NAMALWA (cell line): ENCODE results near the gene KCNG2.
A peak's percentile ranks its signal among the peaks of the same experiment; 100 is the strongest.
"Not testable (repeated sequence)": the region's sequence is repeated elsewhere in the genome, so short reads cannot be mapped to it uniquely, and the experiment has no call there.

Source experiments
- DNase-seq: peaks from one replicate; pipeline ENCODE4 v3.0.0-alpha.2; 2015; ENCODE audit warnings: low spot score

Gene KCNG2

GRCh38 chr18:79853993-79854364 lies 56.2 kb downstream of the KCNG2 start:
- no peak for DNase-seq

DNA sequence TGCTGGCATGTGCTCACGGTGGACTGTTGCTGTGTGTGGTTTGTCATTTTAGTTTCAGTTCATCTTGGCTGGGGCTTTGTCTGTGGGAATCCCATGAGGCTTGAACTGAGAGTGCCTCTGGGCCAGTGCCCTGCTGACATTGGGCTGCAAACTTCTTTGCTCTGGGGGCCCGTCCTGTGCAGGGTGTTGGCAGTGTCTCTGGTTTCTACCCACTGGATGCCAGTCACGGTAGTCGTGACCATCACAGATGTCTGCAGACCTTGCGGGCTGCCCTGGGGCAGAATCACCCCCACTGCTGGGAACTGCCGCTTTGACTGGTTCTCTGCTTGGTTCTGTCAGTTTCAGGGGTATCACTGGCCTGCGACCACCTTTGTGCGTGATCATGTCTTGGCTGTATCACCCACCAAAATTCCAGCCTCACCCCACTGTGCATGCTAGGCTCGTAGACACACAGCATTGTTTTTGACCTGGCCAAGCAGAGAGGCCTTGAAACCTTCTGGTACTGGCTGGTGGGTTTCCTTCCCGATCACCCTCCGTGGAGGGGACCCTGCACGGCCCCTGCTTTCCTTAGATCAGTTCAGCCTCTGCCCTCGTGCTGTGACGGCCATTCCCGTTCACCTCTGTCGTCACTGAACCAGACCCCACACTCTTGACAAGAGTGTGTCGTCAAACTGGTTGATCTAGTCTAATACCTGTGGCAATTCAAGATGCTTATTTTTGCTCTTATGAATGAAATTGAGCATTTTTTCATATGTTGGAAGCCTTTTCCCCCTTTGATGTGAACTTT lies 57.6 kb downstream of the KCNG2 start:
- DNase-seq: peak; percentile 53

DNA sequence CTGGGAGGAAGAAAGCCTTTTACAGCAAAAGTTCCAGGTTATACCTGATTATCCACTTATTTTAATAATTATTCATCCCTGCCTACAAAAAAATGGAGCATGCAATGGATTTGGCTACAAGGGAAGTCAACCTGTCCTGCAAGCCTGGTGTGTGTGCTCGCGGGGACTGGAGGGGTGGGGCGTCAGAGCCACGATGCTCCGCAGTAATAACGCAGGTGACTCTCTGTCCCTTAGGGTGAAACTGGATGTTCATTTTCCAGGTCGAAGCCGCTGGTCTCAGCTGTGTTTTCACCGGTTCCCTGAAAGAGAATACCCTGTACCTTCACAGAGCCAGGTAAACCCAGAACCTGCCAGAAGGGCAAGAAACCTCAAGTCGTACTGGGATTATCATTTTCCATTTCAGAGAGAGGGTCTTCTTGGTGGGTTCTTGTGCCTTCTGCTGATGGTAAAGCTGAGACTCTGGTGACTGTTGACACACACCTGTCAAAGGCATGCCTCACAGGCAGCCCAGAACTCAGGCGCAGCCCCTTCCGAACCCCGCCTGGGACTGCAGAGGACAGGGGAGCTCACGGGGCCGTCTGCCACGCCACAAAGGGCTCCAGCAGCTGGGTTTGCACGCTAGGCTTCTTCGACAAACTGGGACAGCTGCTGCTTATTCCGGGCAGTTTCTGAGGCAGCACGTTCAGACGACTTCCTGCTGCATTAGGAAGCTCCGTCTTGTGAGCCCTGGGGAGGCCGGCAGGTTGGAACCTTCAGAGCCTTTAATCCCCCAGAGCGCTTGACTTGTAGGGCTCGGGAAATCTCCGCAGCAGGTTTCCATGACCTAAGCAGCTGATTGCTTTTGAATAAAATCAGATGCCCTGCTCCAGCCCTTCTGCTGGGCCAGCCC lies 58.6 kb downstream of the KCNG2 start:
- DNase-seq: peak; percentile 73

- no peak for DNase-seq
Observed at GRCh38 chr18:79857082-79857671, 59.4 kb downstream of the KCNG2 start.

- no peak for DNase-seq
Observed at GRCh38 chr18:79859314-79859713, 61.6 kb downstream of the KCNG2 start.

DNA sequence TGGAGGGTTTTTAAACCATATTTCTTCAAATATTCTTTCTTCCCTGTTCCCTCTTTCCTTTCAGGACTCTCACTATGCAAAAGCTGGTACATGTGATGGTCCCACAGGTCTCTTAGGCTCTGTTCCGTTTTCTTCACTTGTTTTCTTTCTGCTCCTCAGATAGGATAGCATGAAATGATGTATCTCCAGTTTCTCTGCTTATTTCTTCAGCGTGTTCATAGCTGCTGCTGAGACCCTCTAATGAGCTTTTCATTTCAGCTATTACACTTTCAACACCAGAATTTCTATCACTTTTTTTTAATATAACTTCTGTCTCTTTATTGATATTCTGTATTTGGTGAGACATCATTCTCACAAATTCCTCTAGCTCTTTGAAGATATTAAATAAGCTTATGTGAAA lies 63.9 kb downstream of the KCNG2 start:
- no peak for DNase-seq

GRCh38 chr18:79862562-79862961 lies 64.8 kb downstream of the KCNG2 start:
- no peak for DNase-seq

GRCh38 chr18:79863161-79864005 lies 65.6 kb downstream of the KCNG2 start:
- DNase-seq: no peak

DNA sequence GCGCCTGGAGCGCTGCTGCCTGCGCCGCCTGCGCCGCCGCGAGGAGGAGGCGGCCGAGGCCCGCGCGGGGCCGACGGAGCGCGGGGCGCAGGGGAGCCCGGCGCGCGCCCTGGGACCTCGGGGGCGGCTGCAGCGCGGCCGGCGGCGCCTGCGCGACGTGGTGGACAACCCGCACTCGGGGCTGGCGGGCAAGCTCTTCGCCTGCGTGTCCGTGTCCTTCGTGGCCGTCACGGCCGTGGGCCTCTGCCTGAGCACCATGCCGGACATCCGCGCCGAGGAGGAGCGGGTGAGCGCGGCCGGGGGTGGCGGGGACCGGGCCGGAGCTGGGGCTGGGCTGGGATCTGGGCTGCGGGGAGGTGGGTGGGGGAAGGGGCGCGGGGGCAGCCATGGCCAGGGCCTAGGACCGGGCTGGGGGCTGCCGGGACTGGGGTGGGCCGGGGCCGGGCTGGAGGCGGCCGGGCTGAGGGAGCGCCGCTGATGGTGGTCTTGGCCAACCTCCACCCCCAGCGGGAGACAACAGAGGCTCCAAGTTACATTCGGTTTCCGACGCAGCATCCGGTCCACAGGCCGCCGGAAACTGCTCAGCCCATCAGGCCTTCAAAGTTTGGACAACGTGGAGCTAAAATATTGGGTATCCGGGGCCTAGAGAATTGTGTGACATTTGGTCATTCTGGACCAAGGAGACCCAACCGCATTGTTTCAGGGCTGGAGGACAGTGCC lies 66.4 kb downstream of the KCNG2 start:
- no peak for DNase-seq

DNA sequence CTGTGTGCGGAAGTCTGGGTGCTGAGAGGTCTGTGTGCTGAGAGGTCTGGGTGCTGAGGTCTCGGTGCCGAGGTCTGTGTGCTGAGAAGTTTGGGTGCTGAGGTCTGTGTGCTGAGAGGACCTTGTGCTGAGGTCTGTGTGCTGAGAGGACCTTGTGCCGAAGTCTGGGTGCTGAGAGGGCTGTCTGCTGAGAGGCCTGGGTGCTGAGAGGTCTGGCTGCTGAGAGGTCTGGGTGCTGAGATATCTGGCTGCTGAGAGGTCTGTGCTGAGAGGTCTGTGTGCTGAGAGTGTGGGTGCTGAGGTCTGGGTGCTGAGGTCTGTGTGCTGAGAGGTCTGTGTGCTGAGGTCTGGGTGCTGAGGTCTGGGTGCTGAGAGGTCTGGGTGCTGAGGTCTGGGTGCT lies 67.2 kb downstream of the KCNG2 start:
- not testable (repeated sequence) for DNase-seq

- not testable (repeated sequence) for DNase-seq
Observed at GRCh38 chr18:79865951-79866350, 68.2 kb downstream of the KCNG2 start.

DNA sequence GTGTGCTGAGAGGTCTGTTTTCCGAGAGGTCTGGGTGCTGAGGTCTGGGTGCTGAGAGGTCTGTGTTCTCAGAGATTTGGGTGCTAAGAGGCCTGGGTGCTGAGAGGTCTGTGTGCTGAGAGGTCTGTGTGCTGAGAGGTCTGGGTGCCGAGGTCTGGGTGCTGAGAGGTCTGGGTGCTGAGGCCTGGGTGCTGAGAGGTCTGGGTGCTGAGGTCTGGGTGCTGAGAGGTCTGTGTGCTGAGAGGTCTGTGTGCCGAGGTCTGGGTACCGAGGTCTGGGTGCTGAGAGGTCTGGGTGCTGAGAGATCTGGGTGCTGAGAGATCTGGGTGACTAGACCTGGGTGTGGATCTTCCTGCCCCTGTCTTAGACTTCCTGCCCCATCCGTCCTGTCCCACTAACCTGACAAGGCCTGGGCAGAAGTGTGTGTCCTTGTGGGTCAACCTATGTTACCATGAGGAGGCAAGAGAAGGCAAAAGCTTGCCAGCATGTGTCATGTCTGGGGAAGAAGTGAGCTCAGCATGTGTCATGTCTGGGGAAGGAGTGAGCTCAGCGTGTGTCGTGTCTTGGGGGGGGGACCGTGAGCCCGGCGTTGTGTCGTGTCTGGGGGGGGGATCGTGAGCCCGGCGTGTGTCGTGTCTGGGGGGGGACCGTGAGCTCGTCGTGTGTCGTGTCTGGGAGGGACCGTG lies 69.3 kb downstream of the KCNG2 start:
- peak; percentile 24 for DNase-seq

- DNase-seq: no peak
Observed at GRCh38 chr18:79867666-79868065, 69.9 kb downstream of the KCNG2 start.

DNA sequence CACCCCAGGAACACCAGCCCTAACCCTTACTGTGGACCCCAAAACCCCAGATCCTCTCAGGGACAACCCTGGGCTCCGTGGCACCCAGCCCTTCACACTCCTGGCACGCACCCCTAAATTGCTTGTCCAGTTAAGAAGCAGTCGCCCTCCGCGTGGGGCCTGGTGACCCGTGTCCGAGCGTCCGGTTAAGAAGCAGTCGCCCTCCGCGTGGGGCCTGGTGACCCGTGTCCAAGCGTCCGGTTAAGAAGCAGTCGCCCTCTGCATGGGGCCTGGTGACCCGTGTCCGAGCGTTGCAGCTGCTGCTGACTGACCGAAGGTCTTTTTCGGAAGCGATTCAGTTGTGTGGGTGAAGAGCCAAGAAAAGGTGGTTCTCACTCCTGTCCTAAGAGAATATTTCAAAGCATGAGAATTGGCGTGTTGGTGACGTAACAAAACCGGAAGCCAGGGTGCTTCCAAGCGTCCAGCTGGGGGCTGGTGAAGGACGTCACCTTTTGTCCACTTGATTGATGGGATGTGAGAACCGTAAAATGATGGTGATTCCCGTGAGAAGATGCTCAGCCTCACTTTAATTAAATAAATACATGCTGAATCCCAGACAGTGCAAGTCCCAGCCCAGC lies 70.5 kb downstream of the KCNG2 start:
- no peak for DNase-seq

- DNase-seq: no peak
Observed at GRCh38 chr18:79868811-79869541, 71.2 kb downstream of the KCNG2 start.

- DNase-seq: no peak
Observed at GRCh38 chr18:79869591-79870300, 72.0 kb downstream of the KCNG2 start.

DNA sequence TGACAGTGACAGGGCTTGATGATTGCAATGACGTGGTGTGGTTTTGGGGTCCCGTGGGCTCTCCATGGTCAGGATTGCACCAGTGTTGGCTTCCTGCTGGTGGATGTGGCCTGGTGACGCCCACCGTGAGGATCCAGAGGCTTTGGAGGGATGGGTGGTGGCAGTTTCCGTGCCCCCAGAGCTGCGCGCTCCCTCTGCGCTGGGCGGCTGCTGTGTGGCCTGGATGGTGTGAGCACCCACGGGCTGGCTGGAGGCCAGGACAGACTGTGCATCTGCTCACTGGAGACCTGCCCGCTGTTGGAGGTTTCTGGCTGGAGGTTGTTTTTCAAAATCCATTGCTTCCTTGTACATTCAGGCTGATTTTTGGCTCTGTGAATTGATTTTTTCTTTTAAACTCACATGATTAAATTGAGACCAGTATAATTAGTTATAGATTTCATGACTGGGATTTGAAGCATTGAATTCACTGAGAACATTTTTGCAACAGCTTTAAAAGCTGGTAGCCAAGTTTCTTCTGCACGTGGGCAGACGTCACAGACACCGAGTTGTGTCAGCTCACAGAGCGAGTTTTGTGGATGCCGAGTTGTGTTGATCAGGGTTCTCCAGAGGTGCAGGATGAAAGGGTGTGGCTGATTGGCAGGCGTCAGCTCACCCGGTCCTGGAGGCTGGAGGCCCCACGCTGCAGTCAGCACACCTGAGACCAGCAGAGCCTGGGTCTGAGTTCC lies 72.7 kb downstream of the KCNG2 start:
- DNase-seq: no peak

DNA sequence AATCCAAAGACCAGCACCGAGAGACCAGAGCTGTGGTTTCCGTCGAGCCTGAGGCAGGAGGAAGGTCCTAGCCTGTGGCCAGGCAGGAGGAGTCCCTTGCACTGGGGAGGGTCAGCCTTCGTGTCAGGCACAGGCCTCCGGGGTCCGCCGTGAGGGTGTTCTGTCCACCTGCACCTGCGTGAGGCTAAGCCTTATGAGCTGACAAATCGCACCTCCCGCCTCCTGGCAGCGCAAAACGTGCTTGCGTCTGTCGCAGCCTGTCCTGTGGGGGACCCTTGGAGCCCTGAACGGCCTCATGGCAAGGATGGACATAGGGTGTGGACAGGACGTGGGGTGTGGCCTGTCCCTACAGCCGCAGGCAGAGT lies 73.3 kb downstream of the KCNG2 start:
- no peak for DNase-seq
